SK-N-SH treated with all-trans-retinoic acid at 6 μM for 48 hours (cell line): ENCODE data around the gene OVCA2.

Source experiments
- ATAC-seq: fragments of 200-7000 bp; cut with Tn5 transposase; 3 replicates; pipeline ENCODE4 v1.9.1; 2020; ENCODE audit warnings: mild to moderate bottlenecking, moderate library complexity
- ARNTL ChIP-seq: fragments of 450-650 bp; formaldehyde crosslinking; IDR thresholded peaks from 2 replicates; pipeline ENCODE4 v1.5.0; 2020; ENCODE audit warnings: low read depth, mild to moderate bottlenecking, moderate library complexity, borderline replicate concordance
- BACH2 ChIP-seq: fragments of 250-450 bp; sonication (Bioruptor Pico); IDR thresholded peaks from 2 replicates; pipeline ENCODE4 v1.9.0; 2021; ENCODE audit warnings: mild to moderate bottlenecking, borderline replicate concordance
- ESRRG ChIP-seq: fragments of 250-450 bp; sonication (Bioruptor Pico); IDR thresholded peaks from 2 replicates; pipeline ENCODE4 v1.6.1; 2021; ENCODE audit warnings: mild to moderate bottlenecking
- GLIS3 ChIP-seq: fragments of 250-450 bp; sonication (Bioruptor Pico); IDR thresholded peaks from 2 replicates; pipeline ENCODE4 v1.5.0; 2020; ENCODE audit warnings: mild to moderate bottlenecking, moderate library complexity
- ISL1 ChIP-seq: fragments of 250-450 bp; sonication (Bioruptor Pico); IDR thresholded peaks from 2 replicates; pipeline ENCODE4 v2.1.2; 2022; ENCODE audit warnings: mild to moderate bottlenecking, moderate library complexity
- OSR1 ChIP-seq: fragments of 250-450 bp; sonication (Bioruptor Pico); IDR thresholded peaks from 2 replicates; pipeline ENCODE4 v1.8.0; 2022; ENCODE audit warnings: moderate library complexity, mild to moderate bottlenecking, inconsistent platforms
- PPARA ChIP-seq: fragments of 250-450 bp; sonication (Bioruptor Pico); IDR thresholded peaks from 2 replicates; pipeline ENCODE4 v1.5.0; 2020; ENCODE audit warnings: mild to moderate bottlenecking, borderline replicate concordance
- TCF4 ChIP-seq: fragments of 250-450 bp; sonication (Bioruptor Pico); IDR thresholded peaks from 2 replicates; pipeline ENCODE4 v1.8.0; 2021; ENCODE audit warnings: mild to moderate bottlenecking, moderate library complexity, borderline replicate concordance
- TOX ChIP-seq: fragments of 250-450 bp; sonication (Bioruptor Pico); IDR thresholded peaks from 2 replicates; pipeline ENCODE4 v1.8.0; 2021; ENCODE audit warnings: mild to moderate bottlenecking, moderate library complexity, borderline replicate concordance
- ZFP3 ChIP-seq: fragments of 250-450 bp; sonication (Bioruptor Pico); IDR thresholded peaks from 2 replicates; pipeline ENCODE4 v1.5.0; 2020; ENCODE audit warnings: mild to moderate bottlenecking, moderate library complexity
- ZNF565 ChIP-seq: fragments of 450-650 bp; formaldehyde crosslinking; conservative IDR thresholded peaks from 2 replicates; pipeline ENCODE4 v1.5.0; 2020; ENCODE audit warnings: low read depth, mild to moderate bottlenecking, moderate library complexity
- ZNF70 ChIP-seq: fragments of 450-650 bp; formaldehyde crosslinking; IDR thresholded peaks from 2 replicates; pipeline ENCODE4 v1.5.0; 2020; ENCODE audit warnings: mild to moderate bottlenecking, moderate library complexity
- ZNF8 ChIP-seq: fragments of 450-650 bp; formaldehyde crosslinking; IDR thresholded peaks from 2 replicates; pipeline ENCODE4 v1.5.0; 2020; ENCODE audit warnings: mild to moderate bottlenecking, moderate library complexity
- TF ChIP-seq, protein P1 (sequence below): fragments of 250-450 bp; sonication (Bioruptor Pico); IDR thresholded peaks from 2 replicates; pipeline ENCODE4 v1.5.1; 2021; ENCODE audit warnings: mild to moderate bottlenecking, moderate library complexity
- TF ChIP-seq, protein P2 (sequence below): fragments of 250-450 bp; sonication (Bioruptor Pico); IDR thresholded peaks from 2 replicates; pipeline ENCODE4 v1.8.0; 2021; ENCODE audit warnings: low read depth, mild to moderate bottlenecking, moderate library complexity, borderline replicate concordance
- TF ChIP-seq, protein P3 (sequence below): fragments of 250-450 bp; sonication (Bioruptor Pico); IDR thresholded peaks from 2 replicates; pipeline ENCODE4 v1.5.1; 2020; ENCODE audit warnings: low read depth, mild to moderate bottlenecking, moderate library complexity
- TF ChIP-seq, protein P4 (sequence below): fragments of 250-450 bp; sonication (Bioruptor Pico); IDR thresholded peaks from 2 replicates; pipeline ENCODE4 v1.8.0; 2020; ENCODE audit warnings: mild to moderate bottlenecking, moderate library complexity, borderline replicate concordance
- TF ChIP-seq, protein P5 (sequence below): fragments of 250-450 bp; sonication (Bioruptor Pico); IDR thresholded peaks from 2 replicates; pipeline ENCODE4 v1.5.0; 2020; ENCODE audit warnings: mild to moderate bottlenecking, moderate library complexity

OVCA2 gene

DNA sequence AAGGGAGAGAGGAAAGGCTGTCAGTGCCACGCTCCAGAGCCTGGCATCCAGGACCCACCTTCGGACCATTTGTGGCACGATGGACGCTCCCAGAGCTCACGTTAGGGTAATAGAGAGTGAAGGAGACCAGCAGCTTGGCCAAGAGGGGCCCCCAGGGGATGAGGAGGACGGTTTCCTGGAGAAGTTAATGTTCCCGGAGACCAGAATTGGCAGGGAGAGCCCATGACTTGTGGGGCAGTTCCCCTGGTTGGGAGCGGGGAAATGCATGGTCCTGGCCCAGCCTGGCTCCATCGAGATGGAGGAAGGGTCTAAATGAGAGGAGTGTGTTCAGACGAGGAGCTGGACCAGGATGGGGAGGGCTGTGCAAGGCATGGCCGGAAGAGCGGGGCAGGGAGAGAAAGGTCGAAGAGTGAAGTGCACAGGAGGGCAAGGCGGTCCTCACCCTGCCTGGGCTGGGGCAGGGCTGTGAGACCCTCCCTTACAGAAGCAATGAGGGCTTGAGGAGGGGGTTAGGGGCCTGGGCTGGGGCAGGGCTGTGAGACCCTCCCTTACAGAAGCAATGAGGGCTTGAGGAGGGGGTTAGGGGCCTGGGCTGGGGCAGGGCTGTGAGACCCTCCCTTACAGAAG is 10.2 kb downstream of the OVCA2 start:
- TF ChIP-seq, protein P1, sequence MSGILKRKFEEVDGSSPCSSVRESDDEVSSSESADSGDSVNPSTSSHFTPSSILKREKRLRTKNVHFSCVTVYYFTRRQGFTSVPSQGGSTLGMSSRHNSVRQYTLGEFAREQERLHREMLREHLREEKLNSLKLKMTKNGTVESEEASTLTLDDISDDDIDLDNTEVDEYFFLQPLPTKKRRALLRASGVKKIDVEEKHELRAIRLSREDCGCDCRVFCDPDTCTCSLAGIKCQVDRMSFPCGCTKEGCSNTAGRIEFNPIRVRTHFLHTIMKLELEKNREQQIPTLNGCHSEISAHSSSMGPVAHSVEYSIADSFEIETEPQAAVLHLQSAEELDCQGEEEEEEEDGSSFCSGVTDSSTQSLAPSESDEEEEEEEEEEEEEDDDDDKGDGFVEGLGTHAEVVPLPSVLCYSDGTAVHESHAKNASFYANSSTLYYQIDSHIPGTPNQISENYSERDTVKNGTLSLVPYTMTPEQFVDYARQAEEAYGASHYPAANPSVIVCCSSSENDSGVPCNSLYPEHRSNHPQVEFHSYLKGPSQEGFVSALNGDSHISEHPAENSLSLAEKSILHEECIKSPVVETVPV, result no peak
- TF ChIP-seq ESRRG (CRISPR knock-in tag) (no peak), ZNF565 (no peak), BACH2 (CRISPR knock-in tag) (no peak), ZFP3 (CRISPR knock-in tag) (no peak), ZNF70 (CRISPR knock-in tag) (no peak), ZNF8 (no peak), TCF4 (CRISPR knock-in tag) (no peak)
- TF ChIP-seq, protein P2, sequence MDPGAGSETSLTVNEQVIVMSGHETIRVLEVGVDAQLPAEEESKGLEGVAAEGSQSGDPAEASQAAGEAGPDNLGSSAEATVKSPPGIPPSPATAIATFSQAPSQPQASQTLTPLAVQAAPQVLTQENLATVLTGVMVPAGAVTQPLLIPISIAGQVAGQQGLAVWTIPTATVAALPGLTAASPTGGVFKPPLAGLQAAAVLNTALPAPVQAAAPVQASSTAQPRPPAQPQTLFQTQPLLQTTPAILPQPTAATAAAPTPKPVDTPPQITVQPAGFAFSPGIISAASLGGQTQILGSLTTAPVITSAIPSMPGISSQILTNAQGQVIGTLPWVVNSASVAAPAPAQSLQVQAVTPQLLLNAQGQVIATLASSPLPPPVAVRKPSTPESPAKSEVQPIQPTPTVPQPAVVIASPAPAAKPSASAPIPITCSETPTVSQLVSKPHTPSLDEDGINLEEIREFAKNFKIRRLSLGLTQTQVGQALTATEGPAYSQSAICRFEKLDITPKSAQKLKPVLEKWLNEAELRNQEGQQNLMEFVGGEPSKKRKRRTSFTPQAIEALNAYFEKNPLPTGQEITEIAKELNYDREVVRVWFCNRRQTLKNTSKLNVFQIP (CRISPR knock-in tag), result no peak
- TF ChIP-seq, protein P3, sequence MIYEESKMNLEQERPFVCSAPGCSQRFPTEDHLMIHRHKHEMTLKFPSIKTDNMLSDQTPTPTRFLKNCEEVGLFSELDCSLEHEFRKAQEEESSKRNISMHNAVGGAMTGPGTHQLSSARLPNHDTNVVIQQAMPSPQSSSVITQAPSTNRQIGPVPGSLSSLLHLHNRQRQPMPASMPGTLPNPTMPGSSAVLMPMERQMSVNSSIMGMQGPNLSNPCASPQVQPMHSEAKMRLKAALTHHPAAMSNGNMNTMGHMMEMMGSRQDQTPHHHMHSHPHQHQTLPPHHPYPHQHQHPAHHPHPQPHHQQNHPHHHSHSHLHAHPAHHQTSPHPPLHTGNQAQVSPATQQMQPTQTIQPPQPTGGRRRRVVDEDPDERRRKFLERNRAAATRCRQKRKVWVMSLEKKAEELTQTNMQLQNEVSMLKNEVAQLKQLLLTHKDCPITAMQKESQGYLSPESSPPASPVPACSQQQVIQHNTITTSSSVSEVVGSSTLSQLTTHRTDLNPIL (CRISPR knock-in tag), result no peak
- ATAC-seq, result no peak

DNA sequence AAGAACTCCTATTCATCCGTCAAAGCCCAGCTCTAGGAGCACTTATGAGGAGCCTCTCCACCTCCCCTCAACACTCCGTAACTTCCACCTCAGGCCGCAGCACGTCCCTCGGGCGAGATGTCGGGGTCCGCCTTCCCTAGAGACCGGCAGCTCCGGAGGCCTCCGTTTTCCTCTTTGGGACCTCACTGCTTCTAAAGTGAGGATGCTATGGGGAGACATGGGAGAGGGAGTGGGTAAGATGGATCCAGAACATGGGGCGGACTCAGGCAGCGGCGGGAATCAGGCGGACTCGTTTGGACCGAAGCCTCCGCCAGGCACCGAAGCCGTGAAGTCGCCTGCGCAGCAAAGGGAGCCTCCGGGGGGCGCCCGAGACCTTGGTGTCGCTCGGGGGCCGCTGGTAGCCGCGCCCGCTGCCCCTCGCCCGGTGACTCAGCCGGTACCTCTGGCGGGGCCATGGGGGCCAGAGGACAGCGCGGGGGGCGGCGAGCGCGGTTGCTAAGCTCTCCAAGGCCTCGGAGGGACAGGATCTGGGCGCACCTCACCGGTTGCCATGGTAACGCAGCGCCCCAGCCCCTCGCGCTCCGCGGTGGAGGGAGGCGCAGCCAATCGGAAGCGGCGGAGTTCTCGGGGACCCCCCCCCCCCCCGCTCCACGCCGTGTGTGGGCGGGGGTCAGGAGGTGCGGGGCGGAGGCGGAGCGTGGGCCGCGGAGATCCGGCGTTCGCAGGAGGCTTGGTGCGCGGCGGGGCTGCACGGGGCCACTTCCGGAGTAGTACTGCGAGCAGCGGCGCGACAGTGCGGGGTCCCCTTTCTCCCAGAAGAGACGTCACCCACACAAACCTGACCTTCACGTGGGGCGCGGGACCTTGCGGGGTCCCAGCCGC is 11.8 kb downstream of the OVCA2 start:
- peak; percentile 8 for ATAC-seq
- TF ChIP-seq ESRRG (CRISPR knock-in tag) (no peak), ZNF70 (CRISPR knock-in tag) (0 out of 2 replicates have a peak, but pooled peaks have one; percentile 31), OSR1 (no peak), ARNTL (CRISPR knock-in tag) (no peak), BACH2 (CRISPR knock-in tag) (no peak), ZNF565 (no peak), ZNF8 (no peak), TCF4 (CRISPR knock-in tag) (no peak), ZFP3 (CRISPR knock-in tag) (peak; percentile 99), TOX (CRISPR knock-in tag) (no peak), GLIS3 (CRISPR knock-in tag) (no peak), PPARA (CRISPR knock-in tag) (no peak), ISL1 (CRISPR knock-in tag) (no peak)
- TF ChIP-seq, protein P3 (CRISPR knock-in tag), result no peak
- TF ChIP-seq, protein P4, sequence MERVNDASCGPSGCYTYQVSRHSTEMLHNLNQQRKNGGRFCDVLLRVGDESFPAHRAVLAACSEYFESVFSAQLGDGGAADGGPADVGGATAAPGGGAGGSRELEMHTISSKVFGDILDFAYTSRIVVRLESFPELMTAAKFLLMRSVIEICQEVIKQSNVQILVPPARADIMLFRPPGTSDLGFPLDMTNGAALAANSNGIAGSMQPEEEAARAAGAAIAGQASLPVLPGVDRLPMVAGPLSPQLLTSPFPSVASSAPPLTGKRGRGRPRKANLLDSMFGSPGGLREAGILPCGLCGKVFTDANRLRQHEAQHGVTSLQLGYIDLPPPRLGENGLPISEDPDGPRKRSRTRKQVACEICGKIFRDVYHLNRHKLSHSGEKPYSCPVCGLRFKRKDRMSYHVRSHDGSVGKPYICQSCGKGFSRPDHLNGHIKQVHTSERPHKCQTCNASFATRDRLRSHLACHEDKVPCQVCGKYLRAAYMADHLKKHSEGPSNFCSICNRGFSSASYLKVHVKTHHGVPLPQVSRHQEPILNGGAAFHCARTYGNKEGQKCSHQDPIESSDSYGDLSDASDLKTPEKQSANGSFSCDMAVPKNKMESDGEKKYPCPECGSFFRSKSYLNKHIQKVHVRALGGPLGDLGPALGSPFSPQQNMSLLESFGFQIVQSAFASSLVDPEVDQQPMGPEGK (CRISPR knock-in tag), result peak; percentile 74; the same call in 1 of the 2 replicates
- TF ChIP-seq, protein P5, sequence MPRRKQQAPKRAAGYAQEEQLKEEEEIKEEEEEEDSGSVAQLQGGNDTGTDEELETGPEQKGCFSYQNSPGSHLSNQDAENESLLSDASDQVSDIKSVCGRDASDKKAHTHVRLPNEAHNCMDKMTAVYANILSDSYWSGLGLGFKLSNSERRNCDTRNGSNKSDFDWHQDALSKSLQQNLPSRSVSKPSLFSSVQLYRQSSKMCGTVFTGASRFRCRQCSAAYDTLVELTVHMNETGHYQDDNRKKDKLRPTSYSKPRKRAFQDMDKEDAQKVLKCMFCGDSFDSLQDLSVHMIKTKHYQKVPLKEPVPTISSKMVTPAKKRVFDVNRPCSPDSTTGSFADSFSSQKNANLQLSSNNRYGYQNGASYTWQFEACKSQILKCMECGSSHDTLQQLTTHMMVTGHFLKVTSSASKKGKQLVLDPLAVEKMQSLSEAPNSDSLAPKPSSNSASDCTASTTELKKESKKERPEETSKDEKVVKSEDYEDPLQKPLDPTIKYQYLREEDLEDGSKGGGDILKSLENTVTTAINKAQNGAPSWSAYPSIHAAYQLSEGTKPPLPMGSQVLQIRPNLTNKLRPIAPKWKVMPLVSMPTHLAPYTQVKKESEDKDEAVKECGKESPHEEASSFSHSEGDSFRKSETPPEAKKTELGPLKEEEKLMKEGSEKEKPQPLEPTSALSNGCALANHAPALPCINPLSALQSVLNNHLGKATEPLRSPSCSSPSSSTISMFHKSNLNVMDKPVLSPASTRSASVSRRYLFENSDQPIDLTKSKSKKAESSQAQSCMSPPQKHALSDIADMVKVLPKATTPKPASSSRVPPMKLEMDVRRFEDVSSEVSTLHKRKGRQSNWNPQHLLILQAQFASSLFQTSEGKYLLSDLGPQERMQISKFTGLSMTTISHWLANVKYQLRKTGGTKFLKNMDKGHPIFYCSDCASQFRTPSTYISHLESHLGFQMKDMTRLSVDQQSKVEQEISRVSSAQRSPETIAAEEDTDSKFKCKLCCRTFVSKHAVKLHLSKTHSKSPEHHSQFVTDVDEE (CRISPR knock-in tag), result no peak
- TF ChIP-seq, all 23 proteins: peak for 3
